ENCODE measurements around the gene TMPRSS4. TPM values are rescaled to one million over a fixed set of nuclear protein-coding genes. Genes with fewer than 3 reads are reported as not detected.

The TMPRSS4 gene
- total RNA-seq, 1 experiment from 2014 or later = not detected

DNA sequence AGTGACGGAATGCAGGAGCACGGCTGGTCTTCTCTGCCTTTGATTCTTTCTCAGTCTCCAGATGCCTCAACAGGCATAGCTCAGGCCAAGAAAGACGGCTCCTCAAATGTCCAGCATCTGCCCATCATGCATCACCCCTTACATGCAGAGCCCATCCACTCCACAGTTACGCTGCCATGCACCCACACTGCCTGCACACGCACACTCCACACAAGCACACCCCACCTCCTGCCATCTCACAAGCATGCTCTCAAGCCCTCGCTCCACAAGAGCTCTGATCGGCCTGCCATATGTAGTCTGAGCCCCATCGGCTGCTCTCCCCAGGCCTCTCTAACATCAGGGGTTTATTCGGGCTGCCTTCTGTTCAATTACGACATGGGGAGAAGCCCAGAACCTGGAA is 56.9 kb downstream of the TMPRSS4 start:
- Histone ChIP-seq H3K27me3 (no peaks in the 10 kb centered on the region), H3K36me3 (no peaks in the 10 kb centered on the region), H3K4me3 (no peak overlapping the region), H3K9me3 (no peaks in the 10 kb centered on the region)
- DNase-seq = no peak

DNA sequence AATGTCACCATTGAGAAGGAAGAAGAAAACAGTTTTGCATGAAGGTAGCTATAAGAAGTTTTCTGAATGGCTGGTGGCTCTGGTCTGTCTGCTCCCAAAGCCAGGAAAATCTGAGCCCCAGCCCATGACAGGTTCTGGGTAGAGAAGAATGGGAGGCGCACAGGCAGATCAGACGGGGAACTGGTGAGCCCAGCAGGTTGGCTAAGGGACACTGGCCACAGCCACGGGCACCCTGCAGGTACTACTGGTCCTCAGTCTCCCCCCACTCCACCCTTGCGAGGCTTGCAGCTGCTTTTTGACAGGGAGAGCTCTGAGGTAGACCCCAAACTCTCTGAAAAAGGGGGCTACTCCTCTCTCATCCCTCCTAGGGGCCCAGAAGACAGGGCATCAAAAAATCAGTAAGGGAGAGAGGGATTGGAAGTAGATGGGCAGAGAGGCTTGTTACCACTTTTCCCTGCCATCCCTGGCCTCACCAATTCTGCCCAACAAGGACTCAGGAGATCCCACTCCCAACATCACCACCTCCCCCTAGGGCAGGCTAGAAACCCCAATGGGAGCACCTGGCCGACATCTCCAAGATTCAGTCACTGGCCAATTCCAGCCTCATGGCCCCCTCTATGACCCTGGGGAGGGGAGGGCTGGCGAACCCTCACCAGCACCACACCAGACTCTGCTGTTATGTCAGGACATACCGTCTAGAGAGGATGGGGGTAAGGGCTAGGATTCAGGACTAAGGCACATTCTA is 58.3 kb downstream of the TMPRSS4 start:
- H3K27me3 ChIP-seq = no peaks in the 10 kb centered on the region
- H3K9me3 ChIP-seq = no peaks in the 10 kb centered on the region
- no peak for DNase-seq
- H3K36me3 ChIP-seq = no peaks in the 10 kb centered on the region
- H3K4me3 ChIP-seq = no peak overlapping the region

DNA sequence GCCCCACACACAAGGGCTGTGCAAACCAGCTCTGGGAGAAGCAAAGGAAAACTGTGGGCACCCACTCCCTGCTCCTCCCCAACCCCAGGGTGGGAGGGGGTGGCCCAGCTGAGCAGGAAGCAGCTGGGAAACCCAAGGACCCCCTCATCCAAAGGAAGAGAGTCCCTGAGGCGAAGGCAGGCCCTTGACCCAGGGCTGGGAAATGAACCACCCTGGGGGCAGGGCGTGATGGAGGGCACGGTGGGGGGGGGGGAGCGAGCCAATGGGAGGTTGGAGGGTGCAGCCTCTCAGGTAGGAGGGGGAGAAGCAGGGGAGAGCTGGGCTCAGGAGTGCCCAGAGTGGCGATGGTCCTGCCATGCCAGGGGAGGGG is 58.9 kb downstream of the TMPRSS4 start:
- DNase-seq = no peak
- no peaks in the 10 kb centered on the region for H3K27me3 ChIP-seq
- no peaks in the 10 kb centered on the region for H3K36me3 ChIP-seq
- no peak overlapping the region for H3K4me3 ChIP-seq
- no peaks in the 10 kb centered on the region for H3K9me3 ChIP-seq

DNA sequence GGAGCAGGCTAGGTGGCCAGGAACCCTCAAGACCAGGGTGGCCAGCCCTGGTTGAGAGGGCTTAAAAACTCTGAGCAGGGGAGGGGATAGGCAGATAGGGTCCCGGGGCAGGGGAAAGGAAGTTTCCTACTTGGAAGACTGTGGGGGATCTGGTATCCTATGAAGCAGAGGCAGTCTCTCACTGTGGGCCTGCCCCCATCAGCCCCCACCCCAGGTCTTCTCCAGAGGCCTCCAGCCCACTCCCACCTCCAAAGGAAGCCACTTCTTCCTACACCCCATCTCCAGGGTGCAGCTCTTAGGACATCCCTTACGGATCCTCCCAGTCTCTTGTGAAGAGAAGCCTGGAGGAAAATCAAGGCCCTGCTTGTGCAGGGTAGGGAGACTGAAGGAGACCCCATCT is 59.5 kb downstream of the TMPRSS4 start:
- Histone ChIP-seq H3K36me3 (no peaks in the 10 kb centered on the region), H3K27me3 (no peaks in the 10 kb centered on the region), H3K9me3 (no peaks in the 10 kb centered on the region), H3K4me3 (no peak overlapping the region)
- no peak for DNase-seq

DNA sequence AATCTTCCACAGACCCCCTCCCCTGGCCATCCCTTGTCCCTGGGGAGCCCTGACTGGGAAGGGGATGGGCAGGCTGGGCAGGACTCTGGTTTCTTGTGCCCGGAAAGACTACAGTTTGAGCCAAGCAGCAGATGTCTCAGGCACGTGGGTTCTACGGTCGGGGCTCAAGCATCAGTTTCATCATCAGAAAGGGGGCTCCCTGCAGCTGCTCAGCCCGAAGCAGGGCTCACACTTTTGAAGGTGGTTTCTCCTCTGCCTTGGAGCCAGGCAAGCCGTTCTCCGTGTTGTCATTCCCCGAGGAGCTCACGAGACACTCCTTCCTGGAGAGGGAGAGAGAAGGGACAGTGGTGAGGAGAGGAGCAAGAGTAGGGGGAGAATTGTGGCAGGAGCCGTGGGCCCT is 59.9 kb downstream of the TMPRSS4 start:
- DNase-seq = no peak
- Histone ChIP-seq H3K4me3 (no peak overlapping the region), H3K27me3 (no peaks in the 10 kb centered on the region), H3K9me3 (no peaks in the 10 kb centered on the region), H3K36me3 (no peaks in the 10 kb centered on the region)

DNA sequence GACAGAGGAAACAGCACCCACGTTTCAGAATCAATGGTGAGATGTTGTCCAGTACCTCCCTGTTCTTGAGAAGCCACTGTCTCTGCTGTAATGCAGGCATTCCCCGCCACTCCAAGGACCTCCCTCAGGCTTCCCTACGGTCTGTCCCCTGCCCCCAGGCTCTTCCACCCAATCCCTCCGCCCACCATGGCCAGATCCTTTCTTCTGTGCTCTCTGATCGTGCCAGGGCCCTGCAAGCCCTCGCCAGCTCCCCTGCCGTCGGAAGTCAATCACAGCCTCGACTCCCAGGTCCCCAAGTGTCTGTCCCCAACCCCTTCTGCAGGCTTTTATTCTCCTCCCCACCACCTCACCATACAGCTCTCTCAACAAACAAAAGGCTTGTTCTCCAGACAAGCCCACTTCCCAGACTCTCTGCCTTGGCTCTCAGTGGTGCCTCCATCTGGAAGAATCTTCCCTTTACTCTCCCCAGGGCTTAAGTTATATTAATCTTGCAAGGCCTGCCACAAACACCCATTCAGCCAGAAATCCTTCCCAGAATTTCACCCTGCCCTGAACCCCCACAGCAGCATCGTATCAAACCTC is 62.1 kb downstream of the TMPRSS4 start:
- Histone ChIP-seq H3K36me3 (no peaks in the 10 kb centered on the region), H3K27me3 (0 out of 2 replicates have a peak, but pooled peaks cover 5% of the 10 kb centered on the region), H3K9me3 (no peaks in the 10 kb centered on the region), H3K4me3 (no peak overlapping the region)
- no peak for DNase-seq

DNA sequence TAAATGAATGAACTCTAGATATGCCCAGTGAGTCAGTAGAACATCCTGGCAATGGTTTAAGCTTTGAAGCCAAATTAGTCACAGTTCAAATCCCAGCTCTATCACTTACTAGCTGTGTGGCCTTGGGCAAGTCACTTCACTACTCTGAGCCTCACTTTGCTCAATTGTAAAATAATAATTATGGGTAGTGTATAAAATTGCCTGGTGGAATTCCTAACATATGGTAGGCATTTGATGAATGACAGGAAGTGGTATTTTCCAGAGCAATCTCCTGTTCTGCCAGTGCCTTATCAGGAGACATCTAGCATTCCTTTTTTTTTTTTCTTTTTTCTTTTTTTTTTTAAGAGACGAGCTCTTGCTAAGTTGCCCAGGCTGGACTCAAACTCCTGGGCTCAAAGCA is 62.7 kb downstream of the TMPRSS4 start:
- 0 out of 2 replicates have a peak, but pooled peaks cover 8% of the 10 kb centered on the region for H3K27me3 ChIP-seq
- DNase-seq = no peak

DNA sequence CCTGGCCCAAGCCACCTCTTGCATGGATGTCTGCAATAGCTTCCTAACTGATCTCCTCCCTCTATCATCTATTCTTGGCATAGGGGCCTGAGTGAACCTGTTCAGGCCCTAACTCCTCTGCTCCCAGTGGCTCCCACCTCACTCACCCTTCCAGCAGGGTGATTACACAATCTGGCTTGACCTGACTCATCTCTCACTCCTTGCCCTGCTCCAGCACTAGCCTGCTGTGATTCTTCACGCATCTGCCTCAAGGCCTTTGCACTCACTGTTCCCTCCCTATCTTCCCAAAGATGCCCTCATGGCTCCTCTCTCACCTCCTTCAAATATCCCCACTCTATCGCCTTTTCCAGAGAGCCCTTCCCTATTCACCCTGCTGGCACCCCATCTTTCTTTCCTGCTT is 65.2 kb downstream of the TMPRSS4 start:
- no peaks in the 10 kb centered on the region for H3K36me3 ChIP-seq
- peak; percentile 48 for DNase-seq
- no peak overlapping the region for H3K4me3 ChIP-seq
- no peaks in the 10 kb centered on the region for H3K9me3 ChIP-seq
- peaks cover 11% of the 10 kb centered on the region; the same call in 1 of the 2 replicates for H3K27me3 ChIP-seq

More for the DNA sequence above, 62.7 kb downstream of the TMPRSS4 start:
- Histone ChIP-seq H3K36me3 (no peaks in the 10 kb centered on the region), H3K4me3 (no peak overlapping the region), H3K9me3 (no peaks in the 10 kb centered on the region)

DNA sequence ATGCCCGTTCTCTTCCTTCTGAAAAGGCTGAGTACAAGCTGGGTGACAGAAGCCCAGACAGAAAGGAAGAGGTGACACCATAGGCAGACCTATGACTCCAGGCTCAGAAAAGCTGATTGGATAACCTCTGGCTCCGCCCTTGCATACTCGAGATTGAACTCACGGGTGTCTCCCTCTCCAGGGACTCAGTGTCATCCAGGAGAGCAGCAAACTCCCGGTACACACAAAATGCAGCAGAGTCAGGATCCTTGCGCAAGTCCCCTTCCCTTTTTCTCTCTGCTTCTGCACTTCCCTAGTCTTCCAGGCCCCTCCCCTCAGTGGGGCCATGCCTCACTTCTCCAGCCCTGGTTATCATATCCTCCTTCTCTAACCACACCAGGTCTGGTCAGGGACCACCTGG is 65.9 kb downstream of the TMPRSS4 start:
- Histone ChIP-seq H3K9me3 (no peaks in the 10 kb centered on the region), H3K27me3 (peaks cover 11% of the 10 kb centered on the region; the same call in 1 of the 2 replicates), H3K4me3 (no peak overlapping the region), H3K36me3 (no peaks in the 10 kb centered on the region)
- no peak for DNase-seq

DNA sequence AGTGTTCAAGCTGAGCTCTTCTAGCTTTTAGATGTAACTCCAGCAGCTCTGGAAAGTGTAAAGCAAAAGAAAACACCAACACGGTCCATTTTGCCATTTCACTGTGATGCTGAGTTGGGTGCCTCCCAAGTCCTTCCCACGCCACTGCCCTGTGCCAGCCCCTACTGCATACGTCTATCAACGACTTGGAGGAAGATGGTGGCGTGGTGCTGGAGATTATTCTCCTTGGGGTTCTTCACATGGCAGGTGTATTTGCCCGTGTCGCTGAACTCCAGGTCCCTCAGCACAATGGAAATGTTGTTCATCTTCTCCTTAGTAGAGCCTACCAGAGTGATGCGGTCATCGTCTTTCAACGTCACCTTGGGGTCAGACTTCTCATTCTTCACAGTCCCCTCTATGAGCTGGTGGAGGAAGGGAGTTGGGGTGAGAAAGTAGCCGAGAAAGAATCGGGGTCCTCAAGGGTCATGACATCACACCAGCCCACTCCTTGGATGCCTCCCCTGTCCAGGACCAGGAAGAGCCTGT is 66.8 kb downstream of the TMPRSS4 start:
- Histone ChIP-seq H3K4me3 (no peak overlapping the region), H3K27me3 (peaks cover 11% of the 10 kb centered on the region; the same call in 1 of the 2 replicates), H3K36me3 (no peaks in the 10 kb centered on the region), H3K9me3 (no peaks in the 10 kb centered on the region)
- no peak for DNase-seq

DNA sequence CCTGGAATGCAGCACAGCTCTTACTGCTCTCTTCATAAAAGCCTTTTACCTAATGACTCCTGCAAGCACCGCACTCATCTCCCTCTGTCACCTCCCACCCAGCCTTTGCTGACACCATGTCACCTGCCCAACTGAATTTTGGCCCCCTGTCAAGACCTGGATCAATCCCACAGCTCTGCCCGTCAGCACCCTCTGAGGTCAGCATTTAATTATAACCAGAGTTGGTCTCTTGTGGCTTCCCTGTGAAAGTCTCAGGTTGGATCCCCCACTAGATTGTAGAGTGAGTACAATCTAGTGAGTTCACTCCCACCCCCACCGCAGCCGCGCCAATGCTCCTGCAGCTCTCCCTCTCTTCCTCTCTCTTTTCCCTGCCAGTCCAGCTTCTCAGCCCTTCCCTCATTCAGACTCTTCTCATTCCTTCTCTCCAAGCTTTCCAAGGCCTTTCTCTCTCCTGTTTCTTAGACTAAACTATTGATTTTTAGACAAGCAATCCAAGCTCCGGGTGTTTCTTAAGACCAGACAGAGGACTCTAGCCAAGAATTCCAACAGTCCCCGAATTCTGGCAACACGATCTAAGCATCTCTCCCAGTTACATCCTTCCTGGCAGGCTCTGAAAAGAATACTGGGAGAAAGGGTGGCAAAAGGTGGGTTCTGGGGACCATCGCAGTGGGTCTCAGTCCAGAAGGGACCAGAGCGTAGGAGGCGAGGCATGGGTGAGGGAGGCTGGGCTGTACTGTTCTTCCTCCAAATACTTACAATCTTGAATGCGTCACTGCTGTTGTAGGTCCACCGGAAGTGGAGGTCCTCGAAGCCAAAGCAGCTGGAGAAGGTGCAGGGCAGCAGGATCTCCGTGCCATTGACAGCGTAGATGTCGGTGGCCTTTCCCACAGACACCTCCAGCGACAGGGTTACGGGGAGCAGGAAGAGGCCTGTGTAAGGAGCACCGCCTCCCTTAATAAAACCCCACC is 67.7 kb downstream of the TMPRSS4 start:
- H3K9me3 ChIP-seq = no peaks in the 10 kb centered on the region
- DNase-seq = no peak
- H3K36me3 ChIP-seq = no peaks in the 10 kb centered on the region
- H3K27me3 ChIP-seq = peaks cover 11% of the 10 kb centered on the region; the same call in 1 of the 2 replicates
- no peak overlapping the region for H3K4me3 ChIP-seq

DNA sequence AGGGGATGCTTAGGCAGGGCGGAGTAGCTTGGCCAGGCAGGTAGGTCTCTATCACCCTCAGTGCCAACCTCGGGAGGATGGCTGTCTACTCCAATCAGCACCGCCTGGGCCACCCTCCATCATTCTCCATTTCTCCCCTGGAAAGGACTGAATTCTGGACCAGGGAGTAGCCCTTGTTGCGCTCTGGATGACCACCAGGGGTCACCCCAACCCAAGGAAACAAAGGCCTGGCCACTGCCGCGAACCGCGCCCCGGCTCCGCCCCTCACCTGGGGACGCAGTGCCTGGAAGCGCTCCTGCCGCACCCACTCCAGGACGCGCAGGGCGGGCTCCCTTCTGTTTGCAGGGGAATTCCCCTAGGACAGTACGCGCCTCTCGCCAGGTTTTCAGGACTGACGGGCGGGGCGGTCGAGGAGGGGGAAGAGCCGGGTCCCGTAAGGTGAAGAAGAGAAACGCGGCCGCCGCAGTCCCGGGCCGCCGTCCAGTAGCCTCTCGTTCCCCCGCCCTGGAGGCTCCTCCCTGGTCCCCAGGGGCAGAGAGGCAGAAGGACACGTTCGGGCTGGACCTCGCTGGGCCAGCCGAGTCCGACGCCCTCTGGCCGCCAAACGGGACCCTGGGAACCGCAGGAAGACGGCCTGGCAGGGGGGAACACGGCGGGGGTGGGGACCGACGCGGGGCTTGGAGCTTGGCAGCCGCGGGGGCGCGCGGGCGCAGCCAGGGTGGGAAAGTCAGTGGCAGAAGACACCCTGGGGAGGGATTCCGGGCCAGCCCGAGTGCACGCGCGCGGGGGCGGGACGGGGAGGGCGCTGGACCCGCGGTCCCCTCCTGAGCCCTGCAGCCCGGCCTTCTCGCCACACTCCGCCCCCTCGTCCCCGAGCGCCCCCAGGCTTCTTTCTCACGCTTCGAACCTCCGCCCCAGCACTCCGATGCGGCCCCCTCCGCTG is 68.7 kb downstream of the TMPRSS4 start:
- Histone ChIP-seq H3K27me3 (peaks cover 11% of the 10 kb centered on the region; the same call in 1 of the 2 replicates), H3K4me3 (peak overlapping the region; percentile 55), H3K36me3 (no peaks in the 10 kb centered on the region), H3K9me3 (no peaks in the 10 kb centered on the region)
- DNase-seq = peak; percentile 70

DNA sequence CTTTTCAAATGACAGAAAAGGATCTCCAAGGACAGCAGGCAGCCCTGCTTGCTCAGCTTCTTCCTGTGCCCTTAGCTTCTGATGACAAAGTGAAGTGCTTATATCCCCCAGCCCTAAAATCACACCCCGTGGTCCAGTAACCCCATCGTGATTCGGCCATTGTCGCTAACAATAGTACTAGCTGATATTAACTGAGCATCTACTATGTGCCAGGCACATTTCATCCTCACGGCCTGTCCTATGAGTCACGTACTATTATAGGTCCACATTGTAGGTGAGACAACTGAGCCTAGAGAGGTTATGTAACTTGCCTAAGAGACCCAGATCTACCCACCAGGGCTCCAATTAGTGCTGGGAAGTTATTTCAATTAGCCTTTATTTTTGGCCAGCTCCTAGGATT is 69.7 kb downstream of the TMPRSS4 start:
- Histone ChIP-seq H3K36me3 (no peaks in the 10 kb centered on the region), H3K4me3 (no peak overlapping the region), H3K27me3 (peaks cover 11% of the 10 kb centered on the region; the same call in 1 of the 2 replicates), H3K9me3 (no peaks in the 10 kb centered on the region)
- no peak for DNase-seq

DNA sequence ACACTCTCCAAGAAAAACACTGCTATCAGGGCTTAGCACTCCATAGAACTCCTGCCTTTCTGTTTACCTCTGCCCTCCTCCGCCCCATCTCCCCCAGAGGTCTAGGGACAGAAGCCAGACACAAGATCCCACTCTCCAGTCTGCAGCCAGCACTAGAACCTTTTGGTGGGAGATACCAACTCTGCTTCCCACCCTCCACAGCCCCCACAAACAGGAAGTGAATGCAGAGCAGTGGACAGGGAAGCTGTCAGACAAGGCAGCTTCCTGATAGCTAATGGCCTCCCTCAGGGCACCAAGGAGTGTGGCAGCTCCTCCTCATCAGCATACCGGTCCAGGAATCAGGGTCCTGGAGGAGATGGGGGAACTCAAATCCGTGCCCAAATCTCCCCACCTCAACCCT is 70.6 kb downstream of the TMPRSS4 start:
- Histone ChIP-seq H3K9me3 (no peaks in the 10 kb centered on the region), H3K4me3 (no peak overlapping the region), H3K27me3 (peaks cover 11% of the 10 kb centered on the region; the same call in 1 of the 2 replicates), H3K36me3 (no peaks in the 10 kb centered on the region)
- DNase-seq = no peak

DNA sequence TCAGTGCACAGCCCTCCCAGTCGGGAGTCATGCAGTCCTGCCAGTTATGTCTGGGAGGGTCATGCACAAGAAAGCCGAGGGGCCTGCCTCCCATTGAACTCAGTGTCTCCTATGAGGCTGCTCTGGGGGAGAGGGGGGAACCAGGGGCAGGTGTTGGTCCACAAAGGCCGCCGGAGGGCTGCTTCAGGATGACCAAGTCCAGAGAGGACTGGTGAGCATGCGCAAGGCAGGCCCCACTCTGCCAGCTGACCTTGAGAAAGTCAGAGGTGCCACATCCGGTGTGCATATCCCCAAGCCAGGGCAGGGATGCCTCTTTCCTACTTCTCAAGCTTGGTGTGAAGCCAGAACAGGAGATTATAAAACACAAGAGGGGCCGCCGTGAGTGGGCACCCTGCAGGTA is 71.4 kb downstream of the TMPRSS4 start:
- Histone ChIP-seq H3K9me3 (no peaks in the 10 kb centered on the region), H3K4me3 (no peak overlapping the region), H3K36me3 (no peaks in the 10 kb centered on the region), H3K27me3 (peaks cover 11% of the 10 kb centered on the region; the same call in 1 of the 2 replicates)
- DNase-seq = no peak

DNA sequence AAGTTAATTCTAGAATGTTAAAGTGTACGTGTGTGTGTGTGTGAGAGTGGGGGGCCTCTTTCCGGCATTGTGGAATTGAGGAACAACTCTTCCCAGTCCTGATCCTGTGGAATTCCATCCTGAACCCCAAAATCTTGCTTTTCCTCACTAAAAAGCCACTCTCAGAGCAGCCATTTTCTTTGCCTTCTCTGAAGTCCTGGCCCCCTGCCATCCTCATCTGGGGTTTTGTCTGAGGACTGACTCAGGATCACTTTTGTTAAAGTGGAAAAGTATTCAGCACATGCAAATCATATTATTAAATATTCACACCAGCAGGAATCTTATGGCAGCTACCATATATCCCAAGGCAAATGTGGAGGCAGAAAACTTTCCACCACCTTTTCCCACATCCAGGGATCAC is 72.0 kb downstream of the TMPRSS4 start:
- no peak for DNase-seq
- peaks cover 6% of the 10 kb centered on the region for H3K27me3 ChIP-seq

More for the DNA sequence above, 72.0 kb downstream of the TMPRSS4 start:
- Histone ChIP-seq H3K4me3 (no peak overlapping the region), H3K36me3 (no peaks in the 10 kb centered on the region), H3K9me3 (no peaks in the 10 kb centered on the region)
